Measurements from ENCODE around the gene ADD3. TPM values are rescaled to one million over a fixed set of nuclear protein-coding genes. Genes with fewer than 3 reads are reported as not detected.

The ADD3 gene
- total RNA-seq, 1 donor from 2014 or later: 128 TPM

GRCh38 chr10:110105873-110106272, 98.1 kb downstream of the ADD3 start:
- Mint-ChIP-seq H3K4me3 (ENCODE audit: unreplicated experiment) (no peak overlapping the region), H3K27me3 (ENCODE audit: unreplicated experiment) (no peaks in the 10 kb centered on the region), H3K9me3 (ENCODE audit: unreplicated experiment) (no peaks in the 10 kb centered on the region), H3K36me3 (ENCODE audit: unreplicated experiment) (peaks cover 55% of the 10 kb centered on the region), H3K27ac (ENCODE audit: unreplicated experiment) (no peak overlapping the region), H3K4me1 (ENCODE audit: unreplicated experiment) (peaks cover 1% of the 10 kb centered on the region)
- DNase-seq (ENCODE audit: extremely low spot score, unreplicated experiment): no peak
- TF ChIP-seq, protein P1, sequence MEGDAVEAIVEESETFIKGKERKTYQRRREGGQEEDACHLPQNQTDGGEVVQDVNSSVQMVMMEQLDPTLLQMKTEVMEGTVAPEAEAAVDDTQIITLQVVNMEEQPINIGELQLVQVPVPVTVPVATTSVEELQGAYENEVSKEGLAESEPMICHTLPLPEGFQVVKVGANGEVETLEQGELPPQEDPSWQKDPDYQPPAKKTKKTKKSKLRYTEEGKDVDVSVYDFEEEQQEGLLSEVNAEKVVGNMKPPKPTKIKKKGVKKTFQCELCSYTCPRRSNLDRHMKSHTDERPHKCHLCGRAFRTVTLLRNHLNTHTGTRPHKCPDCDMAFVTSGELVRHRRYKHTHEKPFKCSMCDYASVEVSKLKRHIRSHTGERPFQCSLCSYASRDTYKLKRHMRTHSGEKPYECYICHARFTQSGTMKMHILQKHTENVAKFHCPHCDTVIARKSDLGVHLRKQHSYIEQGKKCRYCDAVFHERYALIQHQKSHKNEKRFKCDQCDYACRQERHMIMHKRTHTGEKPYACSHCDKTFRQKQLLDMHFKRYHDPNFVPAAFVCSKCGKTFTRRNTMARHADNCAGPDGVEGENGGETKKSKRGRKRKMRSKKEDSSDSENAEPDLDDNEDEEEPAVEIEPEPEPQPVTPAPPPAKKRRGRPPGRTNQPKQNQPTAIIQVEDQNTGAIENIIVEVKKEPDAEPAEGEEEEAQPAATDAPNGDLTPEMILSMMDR (IDR thresholded peaks at IDR 0.05): no peak

- Mint-ChIP-seq H3K27me3 (ENCODE audit: unreplicated experiment) (no peaks in the 10 kb centered on the region), H3K9me3 (ENCODE audit: unreplicated experiment) (no peaks in the 10 kb centered on the region), H3K4me1 (ENCODE audit: unreplicated experiment) (peaks cover 1% of the 10 kb centered on the region), H3K27ac (ENCODE audit: unreplicated experiment) (no peak overlapping the region), H3K4me3 (ENCODE audit: unreplicated experiment) (no peak overlapping the region), H3K36me3 (ENCODE audit: unreplicated experiment) (peaks cover 44% of the 10 kb centered on the region)
- DNase-seq (ENCODE audit: extremely low spot score, unreplicated experiment): no peak
- TF ChIP-seq, protein P1 (IDR thresholded peaks at IDR 0.05): no peak
Measured at GRCh38 chr10:110107430-110107829, 99.6 kb downstream of the ADD3 start.

GRCh38 chr10:110107887-110108286, 100.1 kb downstream of the ADD3 start:
- TF ChIP-seq, protein P1 (IDR thresholded peaks at IDR 0.05): no peak
- Mint-ChIP-seq H3K27ac (ENCODE audit: unreplicated experiment) (no peak overlapping the region), H3K27me3 (ENCODE audit: unreplicated experiment) (no peaks in the 10 kb centered on the region), H3K4me3 (ENCODE audit: unreplicated experiment) (no peak overlapping the region), H3K4me1 (ENCODE audit: unreplicated experiment) (peaks cover 1% of the 10 kb centered on the region), H3K36me3 (ENCODE audit: unreplicated experiment) (peaks cover 45% of the 10 kb centered on the region), H3K9me3 (ENCODE audit: unreplicated experiment) (no peaks in the 10 kb centered on the region)
- no peak for DNase-seq (ENCODE audit: extremely low spot score, unreplicated experiment)

- TF ChIP-seq, protein P1 (IDR thresholded peaks at IDR 0.05): no peak
- DNase-seq (ENCODE audit: extremely low spot score, unreplicated experiment): no peak
- Mint-ChIP-seq H3K27ac (ENCODE audit: unreplicated experiment) (no peak overlapping the region), H3K27me3 (ENCODE audit: unreplicated experiment) (no peaks in the 10 kb centered on the region), H3K36me3 (ENCODE audit: unreplicated experiment) (peaks cover 46% of the 10 kb centered on the region), H3K9me3 (ENCODE audit: unreplicated experiment) (no peaks in the 10 kb centered on the region), H3K4me1 (ENCODE audit: unreplicated experiment) (peaks cover 1% of the 10 kb centered on the region), H3K4me3 (ENCODE audit: unreplicated experiment) (no peak overlapping the region)
Measured at GRCh38 chr10:110109511-110109910, 101.7 kb downstream of the ADD3 start.

DNA sequence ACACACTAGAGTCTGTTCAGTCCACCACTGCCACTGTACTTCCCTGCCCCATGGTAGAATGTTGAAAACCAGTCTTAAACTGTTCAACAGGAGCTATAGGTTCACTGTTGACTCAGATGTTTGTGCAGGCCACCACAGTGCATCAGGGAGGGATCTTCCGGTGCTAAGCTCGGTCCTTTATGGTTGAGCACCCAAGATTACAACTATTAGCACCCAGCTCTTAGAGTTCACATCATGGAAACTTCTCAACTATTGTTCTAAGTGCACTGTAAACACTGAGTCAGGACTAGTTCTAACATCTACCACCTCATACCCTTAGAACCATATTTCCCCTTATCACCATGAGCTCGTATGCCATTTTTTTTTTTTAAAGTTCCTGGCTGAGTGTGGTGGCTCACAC, 102.6 kb downstream of the ADD3 start:
- H3K36me3 Mint-ChIP-seq (ENCODE audit: unreplicated experiment): peaks cover 49% of the 10 kb centered on the region
- H3K4me1 Mint-ChIP-seq (ENCODE audit: unreplicated experiment): peaks cover 1% of the 10 kb centered on the region
- no peak overlapping the region for H3K4me3 Mint-ChIP-seq (ENCODE audit: unreplicated experiment)
- DNase-seq (ENCODE audit: extremely low spot score, unreplicated experiment): no peak
- H3K27ac Mint-ChIP-seq (ENCODE audit: unreplicated experiment): no peak overlapping the region
- H3K9me3 Mint-ChIP-seq (ENCODE audit: unreplicated experiment): no peaks in the 10 kb centered on the region
- TF ChIP-seq, protein P1 (IDR thresholded peaks at IDR 0.05): no peak
- no peaks in the 10 kb centered on the region for H3K27me3 Mint-ChIP-seq (ENCODE audit: unreplicated experiment)

All from osteocyte (in vitro differentiated cells).